PFSK-1 (cell line): ENCODE data around the gene CNTNAP2.

Experiments
- FOXP2 ChIP-seq: optimal IDR thresholded peaks from 2 replicates; pipeline ENCODE3; 2011; ENCODE audit warnings: borderline replicate concordance, control low read depth, inconsistent platforms; ENCODE audit not compliant: insufficient read depth; ENCODE audit errors: extremely low read length, extremely low read depth
- POLR2AphosphoS5 ChIP-seq: IDR thresholded peaks from 2 replicates; pipeline ENCODE4 v1.6.1; 2012; ENCODE audit warnings: low read depth, mild to moderate bottlenecking, control low read depth, low read length, moderate library complexity
- SIN3A ChIP-seq: IDR thresholded peaks from 2 replicates; pipeline ENCODE4 v1.6.1; 2012; ENCODE audit warnings: mild to moderate bottlenecking, low read length, moderate library complexity, borderline replicate concordance; ENCODE audit not compliant: insufficient read depth
- TAF1 ChIP-seq: IDR thresholded peaks from 2 replicates; pipeline ENCODE4 v1.6.1; 2012; ENCODE audit warnings: low read length, control low read depth, borderline replicate concordance; ENCODE audit not compliant: insufficient read depth
- TF ChIP-seq, protein P1 (sequence below), 2 experiments: IDR thresholded peaks; 2 replicates each; pipeline versions ENCODE4 v1.6.1 to v1.8.0; 2011 to 2012; ENCODE audit warnings: low read depth in 2 of 2, low read length in 2 of 2, control low read depth in 1 of 2, inconsistent platforms in 1 of 2, mild to moderate bottlenecking in 1 of 2, moderate library complexity in 1 of 2; ENCODE audit not compliant: insufficient read depth in 1 of 2

DNA sequence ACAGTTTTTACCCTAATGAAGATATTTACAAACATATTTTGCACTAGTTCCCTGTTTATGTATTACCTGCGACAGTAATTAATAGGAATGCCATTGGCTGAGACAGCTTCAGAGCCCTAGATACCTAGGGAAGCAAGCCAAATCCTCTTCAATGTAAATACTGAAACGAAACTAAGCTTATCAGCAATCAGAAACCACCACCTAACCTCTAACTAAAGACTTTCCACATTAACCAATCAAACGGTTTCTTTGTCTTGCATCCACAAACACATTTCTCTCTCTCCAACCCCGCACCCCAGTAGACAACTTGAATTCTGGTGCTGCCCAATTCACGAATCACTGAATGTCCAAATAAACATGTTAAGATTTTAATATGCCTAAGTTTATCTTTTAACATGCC, 1999.6 kb downstream of the CNTNAP2 start:
- TF ChIP-seq POLR2AphosphoS5 = no peak
- TF ChIP-seq TAF1 = no peak
- TF ChIP-seq, protein P1, sequence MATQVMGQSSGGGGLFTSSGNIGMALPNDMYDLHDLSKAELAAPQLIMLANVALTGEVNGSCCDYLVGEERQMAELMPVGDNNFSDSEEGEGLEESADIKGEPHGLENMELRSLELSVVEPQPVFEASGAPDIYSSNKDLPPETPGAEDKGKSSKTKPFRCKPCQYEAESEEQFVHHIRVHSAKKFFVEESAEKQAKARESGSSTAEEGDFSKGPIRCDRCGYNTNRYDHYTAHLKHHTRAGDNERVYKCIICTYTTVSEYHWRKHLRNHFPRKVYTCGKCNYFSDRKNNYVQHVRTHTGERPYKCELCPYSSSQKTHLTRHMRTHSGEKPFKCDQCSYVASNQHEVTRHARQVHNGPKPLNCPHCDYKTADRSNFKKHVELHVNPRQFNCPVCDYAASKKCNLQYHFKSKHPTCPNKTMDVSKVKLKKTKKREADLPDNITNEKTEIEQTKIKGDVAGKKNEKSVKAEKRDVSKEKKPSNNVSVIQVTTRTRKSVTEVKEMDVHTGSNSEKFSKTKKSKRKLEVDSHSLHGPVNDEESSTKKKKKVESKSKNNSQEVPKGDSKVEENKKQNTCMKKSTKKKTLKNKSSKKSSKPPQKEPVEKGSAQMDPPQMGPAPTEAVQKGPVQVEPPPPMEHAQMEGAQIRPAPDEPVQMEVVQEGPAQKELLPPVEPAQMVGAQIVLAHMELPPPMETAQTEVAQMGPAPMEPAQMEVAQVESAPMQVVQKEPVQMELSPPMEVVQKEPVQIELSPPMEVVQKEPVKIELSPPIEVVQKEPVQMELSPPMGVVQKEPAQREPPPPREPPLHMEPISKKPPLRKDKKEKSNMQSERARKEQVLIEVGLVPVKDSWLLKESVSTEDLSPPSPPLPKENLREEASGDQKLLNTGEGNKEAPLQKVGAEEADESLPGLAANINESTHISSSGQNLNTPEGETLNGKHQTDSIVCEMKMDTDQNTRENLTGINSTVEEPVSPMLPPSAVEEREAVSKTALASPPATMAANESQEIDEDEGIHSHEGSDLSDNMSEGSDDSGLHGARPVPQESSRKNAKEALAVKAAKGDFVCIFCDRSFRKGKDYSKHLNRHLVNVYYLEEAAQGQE (IDR thresholded peaks at IDR 0.05; ENCODE audit: insufficient read depth in 1 of 2, low read depth in 2 of 2, low read length in 2 of 2) = no peak
- no peak for TF ChIP-seq FOXP2
- TF ChIP-seq SIN3A = no peak
